ENCODE results near the gene CCDC80. TPM values are rescaled to one million over a fixed set of nuclear protein-coding genes. Genes with fewer than 3 reads are reported as not detected.

The CCDC80 gene
- total RNA-seq, 6 experiments from 2014 or later = 326 to 388 (median 358) TPM

- no peak for TF ChIP-seq CTCF (IDR thresholded peaks at IDR 0.05)
- DNase-seq = peak; percentile 76
Observed at GRCh38 chr3:112560721-112561483, 80.0 kb downstream of the CCDC80 start.

GRCh38 chr3:112560307-112560706 lies 80.6 kb downstream of the CCDC80 start:
- Mint-ChIP-seq H3K4me1 (ENCODE audit: low read depth) (peaks cover 40% of the 10 kb centered on the region), H3K27ac (peak overlapping the region; percentile 98), H3K9me3 (no peaks in the 10 kb centered on the region), H3K27me3 (ENCODE audit: insufficient read depth) (peaks cover 3% of the 10 kb centered on the region; the same call in 1 of the 2 replicates), H3K36me3 (ENCODE audit: low read depth) (peaks cover 12% of the 10 kb centered on the region), H3K4me3 (peak overlapping the region; percentile 97)
- TF ChIP-seq CTCF (IDR thresholded peaks at IDR 0.05) = no peak
- no peak for DNase-seq

More at GRCh38 chr3:112560721-112561483, 80.0 kb downstream of the CCDC80 start:
- Mint-ChIP-seq H3K27me3 (ENCODE audit: insufficient read depth) (peaks cover 3% of the 10 kb centered on the region; the same call in 1 of the 2 replicates), H3K4me3 (peak overlapping the region; percentile 97), H3K9me3 (no peaks in the 10 kb centered on the region), H3K4me1 (ENCODE audit: low read depth) (peaks cover 34% of the 10 kb centered on the region), H3K36me3 (ENCODE audit: low read depth) (peaks cover 13% of the 10 kb centered on the region), H3K27ac (peak overlapping the region; percentile 98)

- Mint-ChIP-seq H3K4me3 (no peak overlapping the region), H3K27ac (no peak overlapping the region), H3K36me3 (ENCODE audit: low read depth) (peaks cover 7% of the 10 kb centered on the region), H3K27me3 (ENCODE audit: insufficient read depth) (peaks cover 3% of the 10 kb centered on the region; the same call in 1 of the 2 replicates), H3K4me1 (ENCODE audit: low read depth) (peaks cover 51% of the 10 kb centered on the region), H3K9me3 (no peaks in the 10 kb centered on the region)
- no peak for DNase-seq
- no peak for TF ChIP-seq CTCF (IDR thresholded peaks at IDR 0.05)
Observed at GRCh38 chr3:112557976-112558375, 83.0 kb downstream of the CCDC80 start.

- peak; percentile 59 for DNase-seq
- no peaks in the 10 kb centered on the region for H3K9me3 Mint-ChIP-seq
- H3K27ac Mint-ChIP-seq = peak overlapping the region; percentile 82
- H3K4me3 Mint-ChIP-seq = peak overlapping the region; percentile 81
- no peak for TF ChIP-seq CTCF (IDR thresholded peaks at IDR 0.05)
- no peaks in the 10 kb centered on the region; the same call in 1 of the 2 replicates for H3K27me3 Mint-ChIP-seq (ENCODE audit: insufficient read depth)
- H3K4me1 Mint-ChIP-seq (ENCODE audit: low read depth) = peaks cover 67% of the 10 kb centered on the region
- peaks cover 7% of the 10 kb centered on the region for H3K36me3 Mint-ChIP-seq (ENCODE audit: low read depth)
Observed at GRCh38 chr3:112555535-112556170, 85.3 kb downstream of the CCDC80 start.

- peaks cover 58% of the 10 kb centered on the region for H3K4me1 Mint-ChIP-seq (ENCODE audit: low read depth)
- no peak for DNase-seq
- no peak overlapping the region for H3K4me3 Mint-ChIP-seq
- H3K36me3 Mint-ChIP-seq (ENCODE audit: low read depth) = peaks cover 19% of the 10 kb centered on the region
- H3K27ac Mint-ChIP-seq = 0 out of 2 replicates have a peak overlapping the region, but pooled peaks have one; percentile 38
- H3K27me3 Mint-ChIP-seq (ENCODE audit: insufficient read depth) = no peaks in the 10 kb centered on the region; the same call in 1 of the 2 replicates
- H3K9me3 Mint-ChIP-seq = no peaks in the 10 kb centered on the region
- TF ChIP-seq CTCF (IDR thresholded peaks at IDR 0.05) = 0 out of 2 replicates have a peak, but pooled peaks have one; percentile 9
Observed at GRCh38 chr3:112550859-112551258, 90.1 kb downstream of the CCDC80 start.

Other genes with a start within 250 kb of the CCDC80 start
- not detected for gene BTLA, start 141.7 kb downstream of the CCDC80 start, total RNA-seq (2021; fragmentation: NEBNext Ultra II Directional; extraction: Animal tissue kit (Norgen Biotek cat#: 25700))
- gene ATG3, start 79.2 kb downstream of the CCDC80 start, total RNA-seq (2021; fragmentation: NEBNext Ultra II Directional; extraction: Animal tissue kit (Norgen Biotek cat#: 25700)) = 10 to 100 TPM; 61.8 to 75.9 (median 71.5) TPM
- gene SLC35A5, start 79.1 kb downstream of the CCDC80 start, total RNA-seq (2021; fragmentation: NEBNext Ultra II Directional; extraction: Animal tissue kit (Norgen Biotek cat#: 25700)) = 10 to 100 TPM; 29.2 to 37.3 (median 35.0) TPM
- gene CD200R1L, start 205.7 kb upstream of the CCDC80 start, total RNA-seq (2021; fragmentation: NEBNext Ultra II Directional; extraction: Animal tissue kit (Norgen Biotek cat#: 25700)) = not detected

Data from HFFc6 (cell line).